SJSA1 (cell line): ENCODE measurements around the gene KIAA0930. TPM values are rescaled to one million over a fixed set of nuclear protein-coding genes. Genes with fewer than 3 reads are reported as not detected.

ENCODE experiments used
- total RNA-seq: library from RNA; depleted of rRNA; stranded (reverse); fragments of >200 nt; shearing (Covaris generic); gene quantifications from 2 replicates; pipeline ENCODE4 v1.2.3, GENCODE V29; 2014; rRNA removed

The KIAA0930 gene
- total RNA-seq, 1 experiment from 2014 or later: 192 TPM

Other genes starting within 250 kb of the KIAA0930 start
- 1.3 TPM in 1 of 2 replicates, not detected in the other for gene PHF21B, start 230.9 kb downstream of the KIAA0930 start, total RNA-seq
- gene NUP50, start 77.0 kb downstream of the KIAA0930 start, total RNA-seq: 61.9 and 124 TPM in 2 replicates
- not detected in 2 replicates for gene UPK3A, start 44.1 kb upstream of the KIAA0930 start, total RNA-seq
- gene FAM118A, start 69.0 kb upstream of the KIAA0930 start, total RNA-seq: 19.8 and 21.1 TPM in 2 replicates
- gene SMC1B, start 172.7 kb upstream of the KIAA0930 start, total RNA-seq: not detected in 2 replicates
- gene RIBC2, start 172.8 kb upstream of the KIAA0930 start, total RNA-seq: not detected in 2 replicates